ENCODE results near the gene MSH6. TPM values are rescaled to one million over a fixed set of nuclear protein-coding genes. Genes with fewer than 3 reads are reported as not detected.

MSH6 gene
- total and polyA plus RNA-seq, 9 of the 15 experiments (the other 6 are each of a cell fraction or from before 2014, with no cell fraction given): 15.3 to 147 (median 80.5) TPM

- TF ChIP-seq CBX2 (IDR thresholded peaks at IDR 0.05; ENCODE audit: insufficient read depth, low read length, poor library complexity, severe bottlenecking) (no peak), HDAC8 (tag; IDR thresholded peaks at IDR 0.05) (no peak), POLR2AphosphoS5 (IDR thresholded peaks at IDR 0.05; ENCODE audit: control insufficient read depth, insufficient read depth, low read depth, low read length) (no peak), HBP1 (CRISPR knock-in tag; IDR thresholded peaks at IDR 0.05) (no peak), PTRF (tag; IDR thresholded peaks at IDR 0.05) (no peak), MXI1 (IDR thresholded peaks at IDR 0.05; ENCODE audit: low read depth, low read length) (no peak), TFAP4 (CRISPR knock-in tag; IDR thresholded peaks at IDR 0.05; ENCODE audit: borderline replicate concordance) (peak; percentile 41; the same call in 1 of the 2 replicates), ZNF398 (CRISPR knock-in tag; IDR thresholded peaks at IDR 0.05) (no peak), SRSF7 (optimal IDR thresholded peaks at IDR 0.05; ENCODE audit: low read depth, low read length) (no peak), ZNF639 (CRISPR knock-in tag; conservative IDR thresholded peaks at IDR 0.05 in 1 of 2, IDR thresholded peaks at IDR 0.05 in 1 of 2) (no peak), FOXA1 (IDR thresholded peaks at IDR 0.05; ENCODE audit: borderline replicate concordance) (no peak), AFF4 (CRISPR knock-in tag; IDR thresholded peaks at IDR 0.05) (no peak), PHB (CRISPR knock-in tag; IDR thresholded peaks at IDR 0.05) (no peak), TEAD1 (CRISPR knock-in tag; IDR thresholded peaks at IDR 0.05) (no peak), ZNF134 (CRISPR knock-in tag; conservative IDR thresholded peaks at IDR 0.05) (no peak), TSC22D4 (tag; IDR thresholded peaks at IDR 0.05) (no peak), DPF2 (IDR thresholded peaks at IDR 0.05) (no peak), RBFOX2 (IDR thresholded peaks at IDR 0.05; ENCODE audit: low read depth, low read length) (no peak)
These were observed 14.9 kb upstream of the MSH6 start (continued) for GRCh38 chr2:47767880-47768609.
